A673 (cell line): ENCODE data around the gene HRK. TPM values are rescaled to one million over a fixed set of nuclear protein-coding genes. Genes with fewer than 3 reads are reported as not detected.

Source experiments
- BruUV-seq: library from RNA; stranded (reverse); fragments of 400-500 nt; replicated peaks from 2 replicates; lab custom pipeline; 2021; lab: Mats Ljungman, UMichigan
- CTCF ChIA-PET: fragments of 300-600 bp; sonication (Branson Sonifier 250); formaldehyde crosslinking; loops from one replicate; lab custom pipeline; 2022; ENCODE audit warnings: antibody characterized with exemption; lab: Charles Lee
- POLR2A ChIA-PET: fragments of 300-600 bp; sonication (Branson Sonifier 250); formaldehyde crosslinking; loops from one replicate; lab custom pipeline; 2022; ENCODE audit warnings: antibody characterized with exemption; ENCODE audit not compliant: low non-redundant PET; lab: Charles Lee
- DNase-seq: peaks from one replicate; pipeline ENCODE4 v3.0.0-alpha.2; 2015; ENCODE audit warnings: low spot score
- H3K27ac ChIP-seq: fragments of 200-600 bp; sonication (generic); 2 replicates; pipeline ENCODE4 v1.5.1; 2016; ENCODE audit warnings: mixed run types, low read depth, mild to moderate bottlenecking, mixed read lengths, antibody characterized with exemption, low read length; ENCODE audit not compliant: poor library complexity, severe bottlenecking
- H3K27me3 ChIP-seq: fragments of 200-600 bp; sonication (generic); replicated peaks from 2 replicates; pipeline ENCODE4 v1.6.1; 2017; ENCODE audit warnings: mixed run types, low read depth, mild to moderate bottlenecking, mixed read lengths, antibody characterized with exemption, low read length; ENCODE audit not compliant: insufficient read depth, poor library complexity
- H3K36me3 ChIP-seq: fragments of 200-600 bp; sonication (generic); 2 replicates; pipeline ENCODE4 v1.6.1; 2016; ENCODE audit warnings: mixed run types, mild to moderate bottlenecking, mixed read lengths, antibody characterized with exemption, low read length; ENCODE audit not compliant: insufficient read depth, poor library complexity, severe bottlenecking
- H3K4me1 ChIP-seq: fragments of 200-600 bp; sonication (generic); 2 replicates; pipeline ENCODE4 v1.6.1; 2017; ENCODE audit warnings: mixed run types, mild to moderate bottlenecking, mixed read lengths, antibody characterized with exemption, low read length; ENCODE audit not compliant: insufficient read depth, poor library complexity, severe bottlenecking
- H3K4me3 ChIP-seq: fragments of 200-600 bp; sonication (generic); 2 replicates; pipeline ENCODE4 v1.5.1; 2016; ENCODE audit warnings: low read depth, mixed run types, mild to moderate bottlenecking, mixed read lengths, low read length; ENCODE audit not compliant: poor library complexity, severe bottlenecking
- H3K9me3 ChIP-seq: fragments of 200-600 bp; sonication (generic); 2 replicates; pipeline ENCODE4 v1.6.1; 2016; ENCODE audit warnings: mixed run types, low read depth, mild to moderate bottlenecking, mixed read lengths, antibody characterized with exemption, low read length; ENCODE audit not compliant: poor library complexity, severe bottlenecking
- CTCF ChIP-seq: fragments of 300-800, 200-600 bp; sonication (generic); conservative IDR thresholded peaks from 2 replicates; pipeline ENCODE4 v1.5.1; 2017; ENCODE audit warnings: low read depth, mild to moderate bottlenecking, antibody characterized with exemption, low read length, moderate library complexity, mixed read lengths
- EZH2 ChIP-seq: fragments of 200-600 bp; sonication (generic); IDR thresholded peaks from 2 replicates; pipeline ENCODE4 v1.6.1; 2017; ENCODE audit warnings: borderline replicate concordance, low read depth, mild to moderate bottlenecking, mixed read lengths, antibody characterized with exemption, low read length; ENCODE audit not compliant: poor library complexity, severe bottlenecking
- intact Hi-C: fragments of 100-400 bp; cut with micrococcal nuclease; formaldehyde crosslinking; loops from one replicate; pipeline ENCODE4 v1.10.0; 2022; ENCODE audit not compliant: unreplicated experiment
- total RNA-seq: library from RNA; stranded (reverse); gene quantifications from 2 replicates; pipeline ENCODE4 v1.2.3, GENCODE V29; 2021

The HRK gene
- total RNA-seq, 1 experiment from 2014 or later, result 0.37 TPM

- TF ChIP-seq EZH2 (no peak), CTCF (no peak)
- POLR2A ChIA-PET, result no interaction called here
Observed at GRCh38 chr12:116813271-116814041, 67.8 kb downstream of the HRK start.

GRCh38 chr12:116812238-116812637 is 69.0 kb downstream of the HRK start:
- CTCF ChIA-PET, result no interaction called here

More at GRCh38 chr12:116813271-116814041, 67.8 kb downstream of the HRK start:
- H3K9me3 ChIP-seq, result no peaks in the 10 kb centered on the region
- H3K27ac ChIP-seq, result no peak overlapping the region
- no peaks in the 10 kb centered on the region for H3K36me3 ChIP-seq
- no peaks in the 10 kb centered on the region for H3K4me1 ChIP-seq
- H3K27me3 ChIP-seq, result no peaks in the 10 kb centered on the region
- intact Hi-C loops, result no loop called here
- DNase-seq, result no peak
- H3K4me3 ChIP-seq, result no peak overlapping the region
- CTCF ChIA-PET, result no interaction called here
- BruUV-seq, result no TSS peak

More at GRCh38 chr12:116812238-116812637, 69.0 kb downstream of the HRK start:
- Histone ChIP-seq H3K27me3 (no peaks in the 10 kb centered on the region), H3K9me3 (no peaks in the 10 kb centered on the region), H3K4me3 (no peak overlapping the region), H3K4me1 (no peaks in the 10 kb centered on the region), H3K27ac (no peak overlapping the region), H3K36me3 (no peaks in the 10 kb centered on the region)
- intact Hi-C loops, result no loop called here
- TF ChIP-seq EZH2, result no peak
- TF ChIP-seq CTCF, result no peak
- DNase-seq, result no peak
- POLR2A ChIA-PET, result no interaction called here
- no TSS peak for BruUV-seq
